HG03095 (cell line): ENCODE measurements around the gene CEP104.

Source experiments
- ATAC-seq: cut with Tn5 transposase; IDR thresholded peaks from one replicate; pipeline ENCODE4 v1.9.1; 2021; ENCODE audit warnings: moderate library complexity; ENCODE audit not compliant: unreplicated experiment

Gene CEP104

GRCh38 chr1:3856923-3857790 is at the start of gene CEP104, which contains the start of gene DFFB:
TSS of gene CEP104 (minus strand) at chr1:3857211. CDS start at chr1:3852407, 4,804 bp downstream.
TSS of gene DFFB (plus strand) at chr1:3857476. CDS start at chr1:3857604, 128 bp downstream.
- ATAC-seq: peak; percentile 91

GRCh38 chr1:3906672-3907020 is 49.6 kb upstream of the CEP104 start:
- ATAC-seq: no peak

- no peak for ATAC-seq
Observed at GRCh38 chr1:3905953-3906671, 49.1 kb upstream of the CEP104 start.

- no peak for ATAC-seq
Observed at GRCh38 chr1:3905266-3905952, 48.4 kb upstream of the CEP104 start.

- no peak for ATAC-seq
Observed at GRCh38 chr1:3904843-3905185, 47.8 kb upstream of the CEP104 start.

GRCh38 chr1:3904006-3904842 is 47.2 kb upstream of the CEP104 start:
- ATAC-seq: no peak

- no peak for ATAC-seq
Observed at GRCh38 chr1:3903141-3904005, 46.4 kb upstream of the CEP104 start.

- ATAC-seq: no peak
Observed at GRCh38 chr1:3902571-3903091, 45.6 kb upstream of the CEP104 start.

- ATAC-seq: no peak
Observed at GRCh38 chr1:3902111-3902511, 45.1 kb upstream of the CEP104 start.

- peak; percentile 58 for ATAC-seq
Observed at GRCh38 chr1:3900969-3901529, 44.0 kb upstream of the CEP104 start.

- peak; percentile 68 for ATAC-seq
Observed at GRCh38 chr1:3900150-3900968, 43.3 kb upstream of the CEP104 start, which contains the start of gene C1orf174. TSS of gene C1orf174 (minus strand) at chr1:3900272. CDS start at chr1:3900186, 86 bp downstream.

- ATAC-seq: peak; percentile 5
Observed at GRCh38 chr1:3899754-3900149, 42.7 kb upstream of the CEP104 start.

GRCh38 chr1:3898994-3899753 is 42.2 kb upstream of the CEP104 start:
- no peak for ATAC-seq

- no peak for ATAC-seq
Observed at GRCh38 chr1:3898475-3898735, 41.4 kb upstream of the CEP104 start.

- ATAC-seq: no peak
Observed at GRCh38 chr1:3896396-3897000, 39.5 kb upstream of the CEP104 start.

GRCh38 chr1:3895951-3896325 is 38.9 kb upstream of the CEP104 start:
- no peak for ATAC-seq

GRCh38 chr1:3895279-3895950 is 38.4 kb upstream of the CEP104 start:
- ATAC-seq: no peak
